ENCODE results near the gene PARK7. TPM values are rescaled to one million over a fixed set of nuclear protein-coding genes. Genes with fewer than 3 reads are reported as not detected.
"Not testable (repeated sequence)": the region's sequence is repeated elsewhere in the genome, so short reads cannot be mapped to it uniquely, and the experiment has no call there.

The PARK7 gene
- total and polyA plus RNA-seq, 8 donors = 227 to 307 (median 286) TPM

DNA sequence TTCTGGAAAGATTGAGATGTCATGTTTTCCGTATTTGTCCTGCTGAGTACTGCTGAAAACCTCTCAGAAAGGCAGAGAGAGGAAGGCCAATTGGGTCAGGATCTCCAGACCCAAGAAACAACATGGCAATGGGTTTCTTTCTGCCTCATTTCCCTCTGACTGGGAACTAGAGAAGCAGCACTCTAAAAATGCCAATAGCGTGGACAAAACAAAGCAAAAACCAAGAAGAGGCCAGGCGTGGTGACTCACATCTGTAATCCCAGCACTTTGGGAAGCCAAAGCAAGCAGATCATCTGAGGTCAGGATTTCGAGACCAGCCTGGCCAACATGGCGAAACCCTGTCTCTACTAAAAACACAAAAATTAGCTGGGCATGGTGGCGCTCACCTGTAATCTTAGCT is 39.2 kb upstream of the PARK7 start:
- no peak overlapping the region for H3K4me3 ChIP-seq
- peaks cover 9 to 14% of the 10 kb centered on the region in 2 donors for H3K27me3 ChIP-seq
- DNase-seq (no peak), ATAC-seq (no peak)
- H3K9me3 ChIP-seq = no peaks in the 10 kb centered on the region
- no peak overlapping the region for H3K27ac ChIP-seq
- no peaks in the 10 kb centered on the region for H3K4me1 ChIP-seq
- no peaks in the 10 kb centered on the region for H3K36me3 ChIP-seq
- TF ChIP-seq, protein P1, sequence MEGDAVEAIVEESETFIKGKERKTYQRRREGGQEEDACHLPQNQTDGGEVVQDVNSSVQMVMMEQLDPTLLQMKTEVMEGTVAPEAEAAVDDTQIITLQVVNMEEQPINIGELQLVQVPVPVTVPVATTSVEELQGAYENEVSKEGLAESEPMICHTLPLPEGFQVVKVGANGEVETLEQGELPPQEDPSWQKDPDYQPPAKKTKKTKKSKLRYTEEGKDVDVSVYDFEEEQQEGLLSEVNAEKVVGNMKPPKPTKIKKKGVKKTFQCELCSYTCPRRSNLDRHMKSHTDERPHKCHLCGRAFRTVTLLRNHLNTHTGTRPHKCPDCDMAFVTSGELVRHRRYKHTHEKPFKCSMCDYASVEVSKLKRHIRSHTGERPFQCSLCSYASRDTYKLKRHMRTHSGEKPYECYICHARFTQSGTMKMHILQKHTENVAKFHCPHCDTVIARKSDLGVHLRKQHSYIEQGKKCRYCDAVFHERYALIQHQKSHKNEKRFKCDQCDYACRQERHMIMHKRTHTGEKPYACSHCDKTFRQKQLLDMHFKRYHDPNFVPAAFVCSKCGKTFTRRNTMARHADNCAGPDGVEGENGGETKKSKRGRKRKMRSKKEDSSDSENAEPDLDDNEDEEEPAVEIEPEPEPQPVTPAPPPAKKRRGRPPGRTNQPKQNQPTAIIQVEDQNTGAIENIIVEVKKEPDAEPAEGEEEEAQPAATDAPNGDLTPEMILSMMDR (IDR thresholded peaks at IDR 0.05) = no peak
- intact Hi-C loops (cut with DNase I) = no loop called here

DNA sequence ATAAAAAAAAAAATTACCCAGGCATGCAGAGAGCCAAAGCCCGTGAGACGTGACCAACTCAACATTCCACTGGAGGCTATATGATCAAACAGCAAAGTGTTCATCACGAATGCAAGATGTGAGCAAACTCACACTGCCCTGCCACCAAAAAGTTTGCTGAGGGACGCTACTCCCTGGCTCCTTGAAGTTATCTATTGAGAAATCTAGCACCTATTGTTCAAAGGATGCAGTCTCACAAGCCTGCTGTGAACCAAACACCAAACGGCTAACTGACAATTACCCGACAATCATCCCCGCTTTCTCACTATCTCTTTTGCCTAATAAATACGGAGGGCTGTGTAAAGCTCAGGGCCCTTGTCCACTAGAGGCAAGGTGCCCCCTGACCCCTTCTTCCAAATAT is 34.5 kb upstream of the PARK7 start:
- H3K9me3 ChIP-seq; H3K4me1 ChIP-seq; DNase-seq; H3K36me3 ChIP-seq; H3K4me3 ChIP-seq; ATAC-seq; intact Hi-C loops (cut with DNase I); H3K27ac ChIP-seq: not testable (repeated sequence)
- H3K27me3 ChIP-seq = peaks cover 17 to 29% of the 10 kb centered on the region in 2 donors

DNA sequence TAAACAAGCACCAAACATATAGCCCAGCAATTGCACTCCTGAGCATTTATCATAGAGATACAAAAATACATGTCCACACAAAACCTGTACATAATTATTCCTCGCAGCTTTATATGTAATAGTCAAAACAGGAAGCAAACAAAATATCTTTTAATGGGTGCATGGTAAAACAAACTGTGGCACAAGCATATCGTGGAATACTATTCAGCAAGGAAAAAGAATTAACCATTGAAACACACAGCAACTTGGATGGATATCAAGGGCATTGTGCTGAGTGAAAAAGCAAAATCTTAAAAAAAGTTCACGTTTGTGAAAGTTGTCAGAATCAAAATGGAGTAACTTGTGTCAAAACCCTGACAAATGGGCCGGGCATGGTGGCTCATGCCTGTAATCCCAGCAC is 33.3 kb upstream of the PARK7 start:
- Histone ChIP-seq H3K27ac (no peak overlapping the region), H3K36me3 (no peaks in the 10 kb centered on the region), H3K27me3 (peaks cover 17 to 29% of the 10 kb centered on the region in 2 donors), H3K4me3 (no peak overlapping the region), H3K9me3 (no peaks in the 10 kb centered on the region), H3K4me1 (no peaks in the 10 kb centered on the region)
- DNase-seq (no peak), ATAC-seq (no peak)
- intact Hi-C loops (cut with DNase I) = no loop called here
- TF ChIP-seq, protein P1 (IDR thresholded peaks at IDR 0.05) = no peak

DNA sequence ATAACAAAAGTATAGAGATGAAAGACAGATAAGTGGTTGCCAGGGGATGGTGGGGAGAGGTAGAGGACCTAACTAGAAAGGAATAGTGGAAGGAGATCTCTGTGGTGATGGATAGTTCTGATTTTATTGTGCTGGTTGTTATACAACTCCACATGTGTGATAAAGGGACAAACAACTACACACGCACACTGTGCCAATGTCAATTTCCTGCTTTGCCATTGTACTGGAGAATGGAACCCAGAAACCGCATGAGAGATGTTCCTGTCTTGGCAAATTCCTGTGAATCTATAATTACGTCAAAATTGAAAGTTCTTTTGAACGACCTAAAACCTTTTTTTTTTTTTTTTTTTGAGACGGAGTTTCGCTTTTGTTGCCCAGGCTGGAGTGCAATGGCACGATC is 31.9 kb upstream of the PARK7 start:
- TF ChIP-seq, protein P1 (IDR thresholded peaks at IDR 0.05) = no peak
- DNase-seq (no peak), ATAC-seq (no peak)
- H3K36me3 ChIP-seq = no peaks in the 10 kb centered on the region
- H3K27ac ChIP-seq = no peak overlapping the region
- H3K4me3 ChIP-seq = no peak overlapping the region
- no peaks in the 10 kb centered on the region for H3K9me3 ChIP-seq
- intact Hi-C loops (cut with DNase I) = no loop called here
- no peaks in the 10 kb centered on the region for H3K4me1 ChIP-seq
- H3K27me3 ChIP-seq = peaks cover 17 to 33% of the 10 kb centered on the region in 2 donors

DNA sequence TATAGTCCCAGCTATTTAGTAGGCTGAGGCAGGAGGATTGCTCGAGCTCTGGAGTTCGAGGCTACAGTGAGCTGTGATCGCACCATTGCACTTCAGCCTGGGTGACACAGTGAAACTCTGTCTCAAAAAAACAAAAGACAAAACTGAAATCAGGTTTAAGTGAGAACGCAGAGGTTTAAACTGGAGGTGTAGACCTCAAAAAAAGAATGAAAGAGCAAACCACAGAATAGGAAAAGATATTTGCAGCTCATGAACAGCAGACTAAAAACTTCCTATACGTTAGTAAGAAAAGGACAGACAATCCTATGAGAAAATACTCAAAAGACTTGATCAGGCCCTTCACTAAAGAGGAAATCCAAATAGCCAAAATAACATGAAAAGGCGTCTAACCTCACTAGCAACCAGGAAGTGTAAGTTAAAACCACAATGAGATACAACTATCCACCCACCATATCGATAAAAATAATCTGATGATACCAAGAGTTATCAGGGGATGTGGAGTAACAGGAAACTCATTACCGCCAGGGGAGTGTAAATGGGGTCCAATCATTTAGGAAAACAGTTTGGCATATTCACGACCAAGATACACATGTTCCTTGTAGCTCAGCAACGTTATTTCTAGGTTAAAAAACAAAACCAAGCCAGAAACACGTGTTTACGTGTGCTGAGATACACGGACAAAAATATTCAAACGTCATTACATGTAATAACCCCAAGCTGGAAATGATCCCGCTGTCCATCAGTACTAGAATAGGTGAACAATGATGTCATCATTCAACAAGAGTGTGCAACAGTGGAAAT is 30.7 kb upstream of the PARK7 start:
- ATAC-seq = no peak
- no peak for DNase-seq
- H3K4me3 ChIP-seq = no peak overlapping the region
- no peaks in the 10 kb centered on the region for H3K4me1 ChIP-seq
- no peak overlapping the region for H3K27ac ChIP-seq
- H3K9me3 ChIP-seq = no peaks in the 10 kb centered on the region
- intact Hi-C loops (cut with DNase I) = no loop called here
- TF ChIP-seq, protein P1 (IDR thresholded peaks at IDR 0.05) = no peak
- H3K27me3 ChIP-seq = peaks cover 17 to 31% of the 10 kb centered on the region in 2 donors
- no peaks in the 10 kb centered on the region for H3K36me3 ChIP-seq

DNA sequence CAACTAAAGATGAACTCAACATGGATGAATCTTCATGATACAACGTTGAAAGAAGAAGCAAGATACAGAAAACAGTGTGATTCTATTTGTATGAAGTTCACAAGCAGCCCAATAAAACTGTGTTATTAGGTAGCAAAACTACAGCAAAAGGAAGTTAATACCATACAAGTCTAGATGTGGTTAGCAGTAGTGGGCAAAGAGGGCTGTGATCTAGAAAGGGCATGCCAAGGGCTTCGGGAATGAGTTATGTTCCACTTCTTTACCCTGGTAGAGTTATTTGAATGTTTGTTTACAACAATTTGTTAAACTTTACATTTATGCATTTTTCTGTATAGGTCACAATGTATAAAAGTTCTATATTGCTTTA is 30.1 kb upstream of the PARK7 start:
- TF ChIP-seq, protein P1 (IDR thresholded peaks at IDR 0.05) = no peak
- H3K36me3 ChIP-seq = no peaks in the 10 kb centered on the region
- no peak overlapping the region for H3K27ac ChIP-seq
- DNase-seq (no peak), ATAC-seq (no peak)
- H3K27me3 ChIP-seq = peaks cover 15 to 28% of the 10 kb centered on the region in 2 donors
- no peaks in the 10 kb centered on the region for H3K9me3 ChIP-seq
- intact Hi-C loops (cut with DNase I) = no loop called here
- H3K4me1 ChIP-seq = no peaks in the 10 kb centered on the region
- H3K4me3 ChIP-seq = no peak overlapping the region

Measured in left lung (tissue), 10 donors.